GM19397 (cell line): ENCODE data around the gene GUCD1.

Experiments
- ATAC-seq: cut with Tn5 transposase; IDR thresholded peaks from one replicate; pipeline ENCODE4 v1.9.1; 2021; ENCODE audit warnings: mild to moderate bottlenecking, moderate library complexity; ENCODE audit not compliant: unreplicated experiment

GUCD1 gene

DNA sequence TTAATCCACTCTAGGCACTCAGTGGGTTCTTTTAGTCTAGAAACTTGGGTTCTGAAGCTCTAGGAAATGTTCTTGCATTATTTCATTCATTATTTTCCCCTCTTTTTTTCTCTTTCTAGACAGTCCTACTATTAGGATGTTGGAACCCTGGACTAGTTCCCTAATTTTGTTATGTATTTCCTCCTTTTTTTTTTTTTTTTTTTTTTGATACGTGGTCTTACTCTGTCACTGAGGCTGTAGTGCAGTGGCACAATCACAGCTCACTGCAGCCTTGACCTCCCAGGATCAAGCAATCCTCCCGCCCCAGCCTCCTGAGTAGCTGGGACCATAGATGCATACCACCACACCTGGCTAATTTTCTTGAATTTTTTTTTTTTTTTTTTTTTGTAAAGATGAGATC, 50.4 kb downstream of the GUCD1 start:
- ATAC-seq = no peak

DNA sequence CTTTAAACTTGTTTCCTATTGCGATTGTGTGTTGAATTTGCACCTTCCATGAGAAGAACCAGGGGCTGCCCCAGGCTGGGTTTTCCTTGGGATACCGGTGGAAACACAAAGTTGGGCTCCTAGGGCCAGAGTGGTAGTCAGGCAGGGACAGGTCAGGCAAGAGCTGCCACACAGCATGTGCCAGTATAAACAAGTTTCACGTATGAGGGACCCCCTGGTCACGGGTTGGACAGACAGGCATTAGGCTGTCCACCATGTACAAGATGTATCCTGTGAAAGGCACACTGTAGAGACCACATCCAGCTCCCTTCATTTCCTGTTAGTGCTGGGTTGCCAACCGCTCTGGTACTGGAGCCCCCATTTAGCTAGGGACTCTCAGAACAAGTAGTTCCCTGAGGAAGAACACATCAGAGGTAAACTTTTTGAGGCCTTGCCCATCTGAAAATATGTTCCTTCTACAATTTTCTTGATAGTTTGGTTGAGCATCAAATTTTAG, 51.0 kb downstream of the GUCD1 start:
- no peak for ATAC-seq

DNA sequence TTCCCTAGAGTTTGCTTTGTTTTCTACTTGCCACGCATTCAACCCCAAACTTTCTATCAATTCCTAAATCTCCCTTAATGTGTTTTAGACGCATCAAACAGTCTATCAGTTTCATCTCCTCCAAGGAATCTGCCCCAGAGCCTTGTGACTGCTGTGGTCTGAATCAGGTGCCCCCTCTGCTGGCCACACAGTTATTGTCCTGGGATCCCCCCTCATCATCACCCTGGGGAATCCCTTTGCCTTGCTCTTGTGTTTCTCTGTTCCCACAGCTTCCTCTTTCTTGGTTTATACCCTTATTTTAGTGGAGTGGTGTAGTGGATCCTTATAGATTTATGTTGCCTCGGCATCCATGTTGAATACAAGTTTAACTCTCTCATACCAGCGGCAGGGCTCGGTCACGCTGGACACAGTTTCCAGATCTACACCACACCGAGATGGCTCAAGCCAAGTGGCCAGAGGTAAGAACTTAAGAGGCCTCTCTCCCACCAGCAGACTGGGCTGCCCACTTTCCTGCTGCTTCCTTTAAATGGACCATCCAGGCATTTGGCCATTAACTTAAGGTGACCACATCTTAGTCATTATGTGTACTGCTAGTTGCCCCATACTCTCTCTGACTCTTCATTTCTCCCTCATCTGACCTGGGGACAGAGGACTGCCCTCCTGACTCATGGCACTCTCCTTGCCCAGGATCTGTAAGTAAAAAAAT, 51.6 kb downstream of the GUCD1 start:
- peak; percentile 50 for ATAC-seq

DNA sequence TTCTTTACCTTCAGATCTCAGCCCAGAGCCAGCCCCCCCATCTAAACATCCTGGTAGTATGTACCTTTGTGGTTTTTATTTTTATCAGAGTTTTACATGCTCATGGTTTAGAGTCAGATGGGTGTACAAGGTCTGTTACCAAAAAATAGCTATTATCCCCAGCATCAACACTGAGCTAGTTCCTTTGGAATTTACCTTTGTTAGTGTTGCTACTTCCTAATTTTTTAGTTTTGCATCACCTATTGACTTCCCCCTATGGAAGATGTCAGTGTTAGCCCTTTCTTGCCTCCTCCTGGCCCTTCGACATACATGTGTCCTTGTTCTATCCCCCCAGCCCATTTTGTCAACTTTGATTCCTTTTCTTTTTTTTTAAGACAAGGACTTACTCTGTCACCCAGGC, 52.4 kb downstream of the GUCD1 start:
- no peak for ATAC-seq

DNA sequence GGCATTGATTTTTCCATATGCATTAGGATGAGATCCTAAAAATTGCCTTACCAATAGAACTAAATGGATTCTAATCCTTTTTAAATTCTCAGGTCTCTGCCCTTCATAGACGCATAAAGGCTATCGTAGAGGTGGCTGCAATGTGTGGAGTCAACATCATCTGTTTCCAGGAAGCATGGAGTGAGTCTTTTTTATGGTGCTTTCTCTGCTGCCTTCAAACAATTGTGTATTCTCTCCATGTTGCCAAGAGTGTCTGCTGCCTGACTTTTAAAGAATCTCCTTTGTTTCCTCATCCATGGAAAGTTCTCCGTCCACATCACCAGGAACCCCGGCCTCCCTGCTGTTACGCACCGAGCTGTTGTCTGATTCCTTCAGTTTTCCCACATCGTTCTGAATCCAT, 52.9 kb downstream of the GUCD1 start:
- ATAC-seq = no peak

DNA sequence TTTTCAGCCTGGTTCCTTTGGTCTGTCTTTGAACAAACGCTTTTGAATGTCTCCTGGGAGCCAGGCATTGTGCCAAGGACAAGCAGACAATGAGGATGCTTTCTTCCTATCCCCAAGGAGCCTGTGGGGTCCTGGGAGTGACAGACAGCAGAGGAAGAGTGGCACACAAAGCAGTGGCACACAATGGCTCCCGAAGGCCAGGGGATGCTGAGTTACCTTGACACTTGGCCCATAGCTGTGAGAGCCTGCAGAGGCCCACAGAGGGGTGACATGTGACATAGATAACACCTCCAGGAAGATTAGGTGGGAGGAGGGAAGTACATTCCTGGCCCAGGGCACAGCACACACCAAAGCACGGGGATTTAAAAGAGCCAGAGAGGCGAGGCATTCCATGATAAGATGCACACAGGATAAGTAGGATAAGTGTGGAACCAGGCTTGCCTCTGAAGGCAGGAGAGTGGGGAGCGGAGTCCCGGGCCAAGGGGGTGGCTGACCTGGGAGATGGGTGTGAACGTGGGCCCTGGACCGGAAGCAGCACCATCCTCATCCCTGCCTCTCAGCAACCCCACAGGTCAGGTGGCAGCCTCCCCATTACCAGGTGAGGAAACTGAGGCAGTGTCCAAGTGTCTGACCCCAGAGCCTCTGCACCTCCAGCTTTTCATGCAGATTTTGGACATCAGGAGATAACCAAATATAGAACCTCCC, 53.5 kb downstream of the GUCD1 start:
- ATAC-seq = no peak

DNA sequence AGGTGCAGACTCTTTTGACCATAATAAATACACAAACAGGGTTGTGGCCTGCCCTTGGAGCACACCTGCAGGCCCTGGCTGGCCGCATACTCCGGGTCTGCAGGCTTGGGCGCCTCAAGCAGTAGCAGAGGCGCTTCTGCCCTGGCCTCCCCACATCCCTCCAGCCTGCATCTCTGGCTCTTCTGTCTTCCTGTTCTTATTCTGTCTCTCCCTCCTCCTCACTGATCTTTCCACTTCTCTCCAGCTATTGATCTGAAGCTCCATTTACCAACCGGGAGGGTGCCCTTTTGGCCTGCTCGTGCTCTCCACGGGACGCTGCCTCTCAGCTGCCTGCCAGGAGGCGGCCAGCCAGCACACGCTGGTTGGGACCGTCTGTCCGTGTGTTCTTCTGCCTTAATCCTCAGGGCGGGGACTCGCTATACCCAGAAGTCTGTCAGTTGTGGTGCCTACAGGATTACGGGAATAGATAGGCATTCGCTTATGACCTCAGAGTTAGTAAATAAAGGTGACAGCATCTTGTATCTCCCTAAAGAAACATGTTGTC, 54.6 kb downstream of the GUCD1 start:
- ATAC-seq = no peak

DNA sequence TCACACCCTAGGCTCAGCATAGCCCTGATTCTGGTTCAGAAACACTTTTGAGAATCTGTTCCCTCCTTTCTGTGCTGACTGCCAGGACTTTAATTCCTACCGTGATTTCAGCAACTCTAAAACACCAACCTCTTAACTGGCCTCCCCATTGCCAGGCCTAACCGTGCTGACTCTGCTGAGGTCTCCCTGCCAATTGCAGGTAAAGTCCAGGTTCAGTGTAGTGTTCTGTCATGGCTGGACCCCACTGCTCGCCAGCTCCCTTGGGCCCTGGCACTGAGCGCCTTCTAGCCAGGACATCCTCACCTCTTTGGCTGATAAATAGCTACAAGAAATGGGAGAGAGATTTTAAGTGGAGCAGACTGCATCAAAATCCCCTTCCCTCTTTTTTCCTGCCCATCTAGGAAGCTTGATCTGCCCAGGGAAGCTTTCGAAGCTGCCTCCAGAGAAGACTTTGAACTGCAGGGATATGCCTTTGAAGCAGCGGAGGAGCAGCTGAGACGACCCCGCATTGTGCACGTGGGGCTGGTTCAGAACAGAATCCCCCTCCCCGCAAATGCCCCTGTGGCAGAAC, 55.1 kb downstream of the GUCD1 start:
- no peak for ATAC-seq

DNA sequence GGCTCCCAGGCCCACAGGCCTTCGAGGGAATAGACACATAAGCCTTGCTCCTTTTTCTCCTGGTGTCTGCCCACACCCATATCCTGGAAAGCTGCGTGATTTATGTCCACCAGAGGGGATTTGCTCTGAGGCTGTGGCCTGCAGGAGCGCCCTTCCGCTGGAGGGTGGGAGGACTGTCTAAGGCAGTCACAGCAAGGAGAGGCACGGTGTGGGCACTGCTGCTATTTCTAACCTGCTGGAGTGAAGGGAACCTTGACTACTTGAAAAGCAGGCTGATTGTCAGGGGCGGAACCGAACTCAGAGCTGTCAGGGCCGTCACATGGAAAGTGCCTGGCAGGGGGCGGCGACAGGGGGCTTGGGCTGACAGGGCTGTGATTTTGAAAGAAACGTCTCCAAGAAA, 56.1 kb downstream of the GUCD1 start:
- ATAC-seq = no peak

DNA sequence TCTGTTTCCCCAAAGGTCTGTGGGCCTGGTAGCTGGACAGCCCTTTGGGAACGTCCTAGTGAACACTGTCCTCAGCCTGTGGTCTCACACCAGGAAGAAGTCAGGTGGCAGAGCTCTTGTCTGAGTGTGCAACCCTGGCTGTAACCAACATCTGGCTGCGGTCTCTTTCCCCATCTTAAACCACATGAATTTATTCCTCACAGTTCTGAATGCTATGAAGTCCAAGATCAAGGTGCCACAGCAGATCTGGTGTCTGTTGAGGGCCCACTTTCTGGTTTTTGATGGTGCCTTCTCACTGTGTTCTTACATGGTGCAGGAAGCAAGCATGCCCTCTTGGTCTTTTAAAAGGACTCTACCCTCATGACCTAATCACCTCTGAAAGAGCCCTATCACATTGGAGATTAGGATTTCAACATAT, 57.1 kb downstream of the GUCD1 start:
- no peak for ATAC-seq

DNA sequence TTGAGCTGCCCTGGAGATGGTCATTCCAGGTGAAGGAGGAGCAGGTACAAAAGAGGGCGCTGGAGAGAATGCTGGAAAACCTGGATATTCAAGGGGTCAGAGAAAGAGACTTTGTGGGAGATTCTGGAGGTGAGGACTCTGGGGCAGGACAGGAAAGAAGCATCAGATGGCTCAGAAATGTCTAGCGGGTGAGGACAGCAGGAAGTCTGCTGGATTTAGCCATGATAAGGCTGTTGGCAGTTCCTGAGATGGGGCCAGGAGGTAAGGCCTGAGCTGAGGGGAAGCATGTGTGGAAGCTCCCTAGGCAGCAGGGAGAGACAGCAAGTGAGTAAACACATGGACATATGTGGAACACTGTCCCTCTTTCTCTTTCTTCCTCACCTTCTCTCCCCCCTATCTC, 58.3 kb downstream of the GUCD1 start:
- ATAC-seq = no peak

DNA sequence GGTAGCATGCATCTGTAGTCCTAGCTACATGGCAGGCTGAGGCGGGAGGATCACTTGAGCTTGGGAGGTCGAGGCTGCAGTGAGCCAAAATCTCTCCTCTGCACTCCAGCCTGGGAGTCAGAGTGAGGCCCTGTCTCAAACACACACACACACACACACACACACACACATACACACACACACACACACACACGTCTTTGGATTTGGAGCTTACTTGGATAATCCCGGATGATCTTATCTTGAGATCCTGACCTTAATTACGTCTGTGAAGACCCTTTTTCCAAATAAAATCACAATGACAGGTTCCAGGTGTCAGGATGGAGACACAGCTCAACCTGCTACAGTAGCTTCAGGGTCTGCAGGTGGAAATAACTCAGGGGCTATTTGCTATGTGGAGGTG, 58.7 kb downstream of the GUCD1 start:
- no peak for ATAC-seq

DNA sequence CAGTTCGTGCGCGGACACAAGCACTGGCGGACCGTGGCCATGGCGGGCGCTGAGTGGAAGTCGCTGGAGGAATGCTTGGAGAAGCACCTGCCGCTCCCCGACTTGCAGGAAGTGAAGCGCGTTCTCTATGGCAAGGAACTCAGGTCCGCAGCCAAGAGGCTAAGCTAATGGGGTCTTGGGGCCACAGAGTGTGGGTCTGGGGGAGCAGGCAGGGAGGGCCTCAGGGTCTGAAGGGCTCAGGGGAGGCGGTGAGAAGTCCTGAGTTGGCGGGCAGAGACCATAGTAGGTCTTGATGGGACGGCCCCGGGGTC, 59.6 kb downstream of the GUCD1 start:
- no peak for ATAC-seq

DNA sequence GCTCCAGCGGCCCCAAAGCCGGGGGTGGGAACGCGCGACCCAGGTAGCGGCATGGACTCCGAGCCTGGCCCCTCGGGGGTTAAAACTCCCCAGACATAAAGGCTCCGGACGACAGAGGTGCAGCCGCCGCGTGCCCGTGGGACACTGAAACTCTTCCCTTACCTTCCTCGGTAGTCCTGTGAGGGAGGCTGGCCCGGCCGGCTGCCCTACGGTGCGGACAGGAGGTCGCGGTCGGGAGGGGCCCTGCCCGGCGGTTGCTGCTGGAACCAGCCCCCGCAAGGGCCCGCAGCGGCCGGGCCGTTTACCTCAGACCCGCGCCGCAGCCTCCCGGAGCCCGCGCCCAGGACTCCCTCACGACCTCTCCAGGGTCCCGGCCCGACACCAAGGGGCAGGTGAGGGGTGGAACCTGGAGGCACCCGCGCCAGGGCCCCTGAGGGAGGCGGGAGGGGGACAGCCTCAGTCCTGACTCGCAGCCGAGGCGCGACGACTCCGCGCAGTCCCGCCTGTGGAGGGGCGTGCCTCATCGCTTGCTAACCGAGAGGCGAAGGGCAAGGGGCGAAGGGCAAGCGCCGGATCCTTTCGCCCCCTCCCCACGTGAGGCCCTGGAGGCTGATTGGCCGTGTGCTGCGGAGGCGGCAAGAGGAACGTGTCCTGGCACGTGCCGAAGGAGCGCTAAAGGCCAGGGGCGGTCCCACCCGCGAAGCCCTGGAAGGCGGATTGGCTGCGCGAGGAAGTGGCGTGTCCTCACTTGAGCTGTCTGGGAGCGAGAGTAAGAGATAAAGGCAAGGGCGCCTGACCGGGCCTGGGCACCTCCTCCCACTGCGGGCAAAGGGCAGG, 60.2 kb downstream of the GUCD1 start, which contains the start of gene UPB1:
Gene UPB1 (plus strand): TSS at position 805 of the 837 bp plus-strand sequence. CDS start 72 bp downstream, outside the sequence.
- no peak for ATAC-seq

DNA sequence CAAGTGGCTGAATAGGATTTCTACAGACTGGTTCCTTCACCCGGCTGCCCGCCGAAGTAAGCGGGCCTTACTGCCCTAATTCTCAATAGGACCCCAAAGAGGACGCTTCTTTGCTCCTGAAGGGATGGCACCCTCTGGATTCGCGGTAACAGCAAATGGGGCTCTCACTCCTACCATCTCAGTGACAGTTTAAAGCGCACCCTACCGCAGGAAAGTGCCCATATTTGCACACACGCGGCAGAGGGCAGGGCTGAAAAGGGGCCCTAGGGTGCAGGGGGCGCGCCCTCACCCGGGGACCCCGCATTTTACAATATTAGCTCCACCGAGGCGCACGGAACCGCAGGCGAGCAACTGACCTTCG, 60.8 kb downstream of the GUCD1 start:
- no peak for ATAC-seq

DNA sequence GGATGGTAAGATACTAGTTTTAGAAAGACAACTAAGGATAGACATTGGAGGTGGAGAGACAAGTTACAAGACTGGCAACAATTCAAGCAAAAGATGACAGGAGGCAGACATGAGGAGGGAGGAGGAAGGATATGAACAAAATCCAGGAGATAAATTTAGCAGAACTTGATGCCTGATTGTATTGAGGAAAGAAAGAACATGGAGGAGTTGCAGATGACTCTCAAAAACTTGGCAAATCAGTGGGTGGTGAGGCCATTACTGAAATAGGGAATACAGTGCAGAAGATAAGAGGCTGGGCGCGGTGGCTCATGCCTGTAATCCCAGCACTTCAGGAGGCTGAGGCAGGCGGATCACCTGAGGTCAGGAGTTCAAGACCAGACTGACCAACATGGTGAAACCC, 62.5 kb downstream of the GUCD1 start:
- ATAC-seq = no peak
